GM10266 (cell line): ENCODE results near the gene CLEC16A.

Experiments used
- DNase-seq: peaks from one replicate; pipeline ENCODE4 v3.0.0; 2012; ENCODE audit errors: extremely low spot score
- CTCF ChIP-seq: IDR thresholded peaks from 2 replicates; pipeline ENCODE4 v1.5.1; 2012; ENCODE audit warnings: mild to moderate bottlenecking, low read depth; ENCODE audit not compliant: control insufficient read depth, insufficient read depth; ENCODE audit errors: missing control alignments

CLEC16A gene

GRCh38 chr16:11191665-11192064, 247.3 kb downstream of the CLEC16A start:
- TF ChIP-seq CTCF: no peak
- DNase-seq: no peak

GRCh38 chr16:11193494-11193893, 249.1 kb downstream of the CLEC16A start:
- TF ChIP-seq CTCF: no peak
- no peak for DNase-seq

GRCh38 chr16:11194913-11195312, 250.5 kb downstream of the CLEC16A start:
- no peak for DNase-seq
- TF ChIP-seq CTCF: no peak

- no peak for TF ChIP-seq CTCF
- no peak for DNase-seq
Measured at GRCh38 chr16:11196286-11196828, 252.0 kb downstream of the CLEC16A start.

- no peak for TF ChIP-seq CTCF
- no peak for DNase-seq
Measured at GRCh38 chr16:11198375-11198774, 254.0 kb downstream of the CLEC16A start.

GRCh38 chr16:11198828-11199227, 254.5 kb downstream of the CLEC16A start:
- DNase-seq: no peak
- no peak for TF ChIP-seq CTCF

- TF ChIP-seq CTCF: no peak
- no peak for DNase-seq
Measured at GRCh38 chr16:11200592-11200991, 256.2 kb downstream of the CLEC16A start.
